ENCODE measurements around the gene EIF1B. TPM values are rescaled to one million over a fixed set of nuclear protein-coding genes. Genes with fewer than 3 reads are reported as not detected.

The EIF1B gene
- total RNA-seq, result 10 to 100 TPM; 33.7 to 35.2 TPM

GRCh38 chr3:40309418-40309924 is at the start of gene EIF1B:
EIF1B (plus strand) TSS chr3:40309707; CDS start chr3:40309942, 235 bp downstream.

Other genes starting within 250 kb of the EIF1B start
- gene ENTPD3, start 77.5 kb downstream of the EIF1B start, total RNA-seq, result not detected
- 1,000 to 10,000 TPM; 2,933 to 3,041 TPM for gene RPL14, start 147.6 kb downstream of the EIF1B start, total RNA-seq
- 1 to 10 TPM; 9.2 to 9.3 TPM for gene ZNF619, start 167.4 kb downstream of the EIF1B start, total RNA-seq
- gene ZNF620, start 196.3 kb downstream of the EIF1B start, total RNA-seq, result 1 to 10 TPM; 3.4 to 3.7 TPM
- gene ZNF621, start 215.3 kb downstream of the EIF1B start, total RNA-seq, result 10 to 100 TPM; 22.8 to 24.5 TPM